Tibial artery (tissue), 4 donors: Measurements from ENCODE around the gene SMIM22.

ENCODE experiments used
- DNase-seq, 2 donors: peaks; one replicate each; pipeline ENCODE4 v3.0.0-alpha.2; 2019
- H3K27ac ChIP-seq, 2 donors: fragments of 200-600 bp; sonication (generic) in 1 of 2; 1 replicate in 1 of 2; 2 replicates in 1 of 2; pipeline ENCODE4 v1.5.1; 2018 to 2019; ENCODE audit warnings: mild to moderate bottlenecking in 1 of 2
- H3K27me3 ChIP-seq, 2 donors: fragments of 200-600 bp; sonication (generic) in 1 of 2; one replicate each; pipeline versions ENCODE4 v1.5.1 to v1.6.0; 2016 to 2019
- H3K36me3 ChIP-seq, 3 donors: fragments of 200-600 bp; sonication (generic) in 2 of 3; one replicate each; pipeline ENCODE4 v1.5.1; 2016 to 2019; ENCODE audit warnings: mild to moderate bottlenecking in 2 of 3
- H3K4me1 ChIP-seq, 4 donors: fragments of 200-600 bp; sonication (generic) in 2 of 4; 1 replicate in 3 of 4; 2 replicates in 1 of 4; pipeline ENCODE4 v1.5.1; 2016 to 2019
- H3K4me3 ChIP-seq, 2 donors: fragments of 200-600 bp; sonication (generic) in 1 of 2; 1 replicate in 1 of 2; 2 replicates in 1 of 2; pipeline ENCODE4 v1.5.1; 2018 to 2019; ENCODE audit warnings: mild to moderate bottlenecking in 2 of 2
- H3K9me3 ChIP-seq, 3 donors: fragments of 200-600 bp; sonication (generic) in 1 of 3; one replicate each; pipeline ENCODE4 v1.5.1; 2016 to 2019
- CTCF ChIP-seq, 2 experiments: fragments of 200-600 bp in 1 of 2; fragments of 450-650 bp in 1 of 2; IDR thresholded peaks; one replicate each; pipeline ENCODE4 v1.5.1; 2017 to 2019; ENCODE audit warnings: antibody characterized with exemption in 2 of 2, mild to moderate bottlenecking in 1 of 2, moderate library complexity in 1 of 2
- intact Hi-C: fragments of 100-400 bp; cut with DNase I; formaldehyde crosslinking; loops from one replicate; pipeline ENCODE4 v1.15.0; 2023; ENCODE audit warnings: low total_unique reads

SMIM22 gene

GRCh38 chr16:4820652-4821051, 25.5 kb downstream of the SMIM22 start:
- no peak overlapping the region for H3K27ac ChIP-seq
- peaks cover 71 to 100% (median 92%) of the 10 kb centered on the region in 3 donors for H3K36me3 ChIP-seq
- DNase-seq, result no peak
- TF ChIP-seq CTCF (IDR thresholded peaks at IDR 0.05), result no peak
- H3K4me1 ChIP-seq, result no peaks in the 10 kb centered on the region
- H3K9me3 ChIP-seq, result no peaks in the 10 kb centered on the region
- H3K4me3 ChIP-seq, result no peak overlapping the region
- H3K27me3 ChIP-seq, result no peaks in the 10 kb centered on the region
- intact Hi-C loops, result no loop called here

- Histone ChIP-seq H3K27ac (no peak overlapping the region), H3K4me3 (no peak overlapping the region), H3K36me3 (peaks cover 76 to 100% (median 95%) of the 10 kb centered on the region in 3 donors), H3K27me3 (no peaks in the 10 kb centered on the region), H3K4me1 (no peaks in the 10 kb centered on the region), H3K9me3 (no peaks in the 10 kb centered on the region)
- DNase-seq, result no peak
- TF ChIP-seq CTCF (IDR thresholded peaks at IDR 0.05), result no peak
- intact Hi-C loops, result no loop called here
These were observed 30.0 kb downstream of the SMIM22 start for GRCh38 chr16:4825196-4825595.

- no peaks in the 10 kb centered on the region for H3K27me3 ChIP-seq
- no peak overlapping the region for H3K4me3 ChIP-seq
- no peak for DNase-seq
- intact Hi-C loops, result no loop called here
- H3K4me1 ChIP-seq, result no peaks in the 10 kb centered on the region
- H3K9me3 ChIP-seq, result no peaks in the 10 kb centered on the region
- H3K27ac ChIP-seq, result no peak overlapping the region
- no peak for TF ChIP-seq CTCF (IDR thresholded peaks at IDR 0.05)
- H3K36me3 ChIP-seq, result peaks cover 77 to 100% (median 95%) of the 10 kb centered on the region in 3 donors
These were observed 31.4 kb downstream of the SMIM22 start for GRCh38 chr16:4826526-4826925.

GRCh38 chr16:4826980-4827379, 31.8 kb downstream of the SMIM22 start:
- Histone ChIP-seq H3K4me3 (no peak overlapping the region), H3K4me1 (no peaks in the 10 kb centered on the region), H3K9me3 (no peaks in the 10 kb centered on the region), H3K27me3 (no peaks in the 10 kb centered on the region), H3K27ac (no peak overlapping the region), H3K36me3 (peaks cover 77 to 100% (median 95%) of the 10 kb centered on the region in 3 donors)
- intact Hi-C loops, result no loop called here
- no peak for TF ChIP-seq CTCF (IDR thresholded peaks at IDR 0.05)
- DNase-seq, result no peak

GRCh38 chr16:4828567-4829321, 33.6 kb downstream of the SMIM22 start:
- no peak overlapping the region for H3K4me3 ChIP-seq
- no peaks in the 10 kb centered on the region for H3K27me3 ChIP-seq
- H3K27ac ChIP-seq, result no peak overlapping the region
- intact Hi-C loops, result no loop called here
- peaks cover 76 to 100% (median 88%) of the 10 kb centered on the region in 3 donors for H3K36me3 ChIP-seq
- no peaks in the 10 kb centered on the region for H3K9me3 ChIP-seq
- no peak for TF ChIP-seq CTCF (IDR thresholded peaks at IDR 0.05)
- H3K4me1 ChIP-seq, result no peaks in the 10 kb centered on the region
- no peak for DNase-seq
